Lower leg skin (tissue), 4 donors: Measurements from ENCODE around the gene STN1. TPM values are rescaled to one million over a fixed set of nuclear protein-coding genes. Genes with fewer than 3 reads are reported as not detected.
A peak's percentile ranks its signal among the peaks of the same experiment; 100 is the strongest.

Experiments
- DNase-seq, 2 donors: peaks; one replicate each; pipeline ENCODE4 v3.0.0-alpha.2; 2019; ENCODE audit warnings: low spot score in 2 of 2
- H3K4me3 ChIP-seq: fragments of 200-600 bp; sonication (generic); 2 replicates; pipeline ENCODE4 v1.5.1; 2017; ENCODE audit warnings: mild to moderate bottlenecking, low read depth; ENCODE audit not compliant: poor library complexity, severe bottlenecking
- CTCF ChIP-seq, 3 donors: fragments of 450-650 bp; IDR thresholded peaks; one replicate each; pipeline ENCODE4 v1.5.1; 2016; ENCODE audit warnings: antibody characterized with exemption in 3 of 3, mild to moderate bottlenecking in 3 of 3, moderate library complexity in 2 of 3
- POLR2A ChIP-seq, 2 donors: fragments of 450-650 bp; IDR thresholded peaks; one replicate each; pipeline ENCODE4 v1.6.1; 2016 to 2017; ENCODE audit warnings: antibody characterized with exemption in 2 of 2, mild to moderate bottlenecking in 1 of 2, moderate library complexity in 1 of 2
- WGBS, 2 donors: methylation state at CpG; one replicate each; pipeline ENCODE4 v1.1.5; 2018; 5-methylcytosine and 5-hydroxymethylcytosine counted together
- intact Hi-C: fragments of 100-400 bp; cut with DNase I; formaldehyde crosslinking; loops from one replicate; pipeline ENCODE4 v1.15.0; 2023; ENCODE audit warnings: low total_unique reads
- total RNA-seq, 4 donors: library from RNA; depleted of rRNA; stranded (reverse); fragments of >200 nt; gene quantifications; one replicate each; pipeline ENCODE4 v1.1.0, GENCODE V29; 2016

Gene STN1
- total RNA-seq, 4 donors from 2014 or later: 13.0 to 33.3 (median 18.4) TPM

GRCh38 chr10:103836861-103837260, 81.1 kb downstream of the STN1 start:
- intact Hi-C loops: no loop called here

GRCh38 chr10:103836273-103836672, 81.7 kb downstream of the STN1 start:
- no peak overlapping the region for H3K4me3 ChIP-seq
- TF ChIP-seq POLR2A (IDR thresholded peaks at IDR 0.05) (no peak), CTCF (IDR thresholded peaks at IDR 0.05) (no peak)
- DNase-seq: no peak
- 54 to 63% methylated on average over 1 of the region's 1 CpG for WGBS, 2 donors
- intact Hi-C loops: no loop called here

More at GRCh38 chr10:103836861-103837260, 81.1 kb downstream of the STN1 start:
- no peak for DNase-seq
- WGBS, 2 donors: 62 to 65% methylated on average over 9 of the region's 9 CpGs
- TF ChIP-seq CTCF (IDR thresholded peaks at IDR 0.05): no peak
- no peak for TF ChIP-seq POLR2A (IDR thresholded peaks at IDR 0.05)
- H3K4me3 ChIP-seq: no peak overlapping the region

- H3K4me3 ChIP-seq: no peak overlapping the region
- no peak for TF ChIP-seq POLR2A (IDR thresholded peaks at IDR 0.05)
- TF ChIP-seq CTCF (IDR thresholded peaks at IDR 0.05): no peak
- intact Hi-C loops: no loop called here
- DNase-seq: peak in 1 of 2 donors; percentile 94
- WGBS, 2 donors: 49 to 53% methylated on average over 17 to 20 of the region's 20 CpGs
Observed at GRCh38 chr10:103835096-103836050, 82.6 kb downstream of the STN1 start.

- 54 to 59% methylated on average over 5 of the region's 5 CpGs for WGBS, 2 donors
- intact Hi-C loops: no loop called here
- TF ChIP-seq POLR2A (IDR thresholded peaks at IDR 0.05) (no peak), CTCF (IDR thresholded peaks at IDR 0.05) (no peak)
- no peak overlapping the region for H3K4me3 ChIP-seq
- DNase-seq: no peak
Observed at GRCh38 chr10:103834436-103835095, 83.4 kb downstream of the STN1 start.

GRCh38 chr10:103833731-103834365, 84.1 kb downstream of the STN1 start:
- intact Hi-C loops: no loop called here
- TF ChIP-seq POLR2A (IDR thresholded peaks at IDR 0.05): no peak
- no peak for TF ChIP-seq CTCF (IDR thresholded peaks at IDR 0.05)
- DNase-seq: peak; percentile 63 to 88
- H3K4me3 ChIP-seq: no peak overlapping the region
- WGBS, 2 donors: 50 to 60% methylated on average over 5 of the region's 5 CpGs
